Nephron progenitor cell (in vitro differentiated cells): Measurements from ENCODE around the gene B9D2.

Experiments
- DNase-seq: peaks from one replicate; pipeline ENCODE4 v3.0.0; 2021
- H3K27ac Mint-ChIP-seq: 2 replicates; pipeline ENCODE4 v1.8.0; 2021; ENCODE audit warnings: mild to moderate bottlenecking, moderate library complexity, mixed read lengths
- H3K27me3 Mint-ChIP-seq: 2 replicates; pipeline ENCODE4 v1.8.0; 2021; ENCODE audit warnings: mild to moderate bottlenecking, low read depth, mixed read lengths; ENCODE audit not compliant: poor library complexity
- H3K36me3 Mint-ChIP-seq: 2 replicates; pipeline ENCODE4 v1.8.0; 2021; ENCODE audit warnings: low read depth, mixed read lengths
- H3K4me1 Mint-ChIP-seq: 2 replicates; pipeline ENCODE4 v1.8.0; 2021; ENCODE audit warnings: mixed read lengths
- H3K4me3 Mint-ChIP-seq: 2 replicates; pipeline ENCODE4 v1.8.0; 2021; ENCODE audit warnings: mild to moderate bottlenecking, moderate library complexity, mixed read lengths
- H3K9me3 Mint-ChIP-seq: 2 replicates; pipeline ENCODE4 v1.8.0; 2021; ENCODE audit warnings: mild to moderate bottlenecking, moderate library complexity, mixed read lengths
- TF ChIP-seq, protein P1 (sequence below): fragments of 200-600 bp; sonication (generic); IDR thresholded peaks from 2 replicates; pipeline ENCODE4 v1.5.0; 2021; ENCODE audit warnings: antibody characterized with exemption

B9D2 gene

DNA sequence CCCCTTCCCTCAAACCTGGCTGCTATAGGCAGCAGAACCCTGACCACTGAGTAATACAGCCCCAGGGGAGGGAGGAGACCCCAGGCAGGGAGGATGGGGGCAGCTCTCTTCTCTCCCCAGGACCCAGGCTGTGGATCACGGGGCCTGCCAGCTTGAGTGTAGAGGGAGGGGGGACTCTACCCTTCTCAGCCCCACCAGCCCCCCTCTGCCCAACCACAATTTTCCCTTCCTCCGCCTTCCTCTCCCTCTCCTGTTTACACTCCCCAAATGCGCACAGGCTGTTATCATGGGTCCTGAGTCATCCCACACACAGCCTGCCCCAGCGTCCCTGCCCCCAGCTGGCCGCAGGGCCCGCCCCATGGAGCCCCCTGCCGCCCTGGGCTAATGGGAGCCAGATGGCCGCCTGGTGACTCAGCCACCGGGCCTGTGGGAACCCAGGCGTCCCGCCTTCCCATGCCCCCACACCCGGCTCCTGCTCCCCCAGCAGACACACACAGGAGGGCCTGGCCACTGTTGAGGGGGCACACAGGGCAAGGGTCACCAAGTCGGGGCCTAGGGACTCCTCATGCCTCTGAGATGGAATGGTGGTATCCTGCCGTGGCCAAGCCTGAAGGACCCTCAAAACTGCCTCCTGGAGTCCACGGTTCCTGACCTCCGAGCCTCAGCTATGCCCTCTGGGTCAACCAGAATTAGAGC, 40.4 kb downstream of the B9D2 start:
- H3K27ac Mint-ChIP-seq = peak overlapping the region; percentile 99
- no peaks in the 10 kb centered on the region for H3K9me3 Mint-ChIP-seq
- H3K4me1 Mint-ChIP-seq = peaks cover 86% of the 10 kb centered on the region
- H3K36me3 Mint-ChIP-seq = peaks cover 5% of the 10 kb centered on the region
- H3K27me3 Mint-ChIP-seq = no peaks in the 10 kb centered on the region
- H3K4me3 Mint-ChIP-seq = peak overlapping the region; percentile 53
- DNase-seq = peak; percentile 69
- TF ChIP-seq, protein P1, sequence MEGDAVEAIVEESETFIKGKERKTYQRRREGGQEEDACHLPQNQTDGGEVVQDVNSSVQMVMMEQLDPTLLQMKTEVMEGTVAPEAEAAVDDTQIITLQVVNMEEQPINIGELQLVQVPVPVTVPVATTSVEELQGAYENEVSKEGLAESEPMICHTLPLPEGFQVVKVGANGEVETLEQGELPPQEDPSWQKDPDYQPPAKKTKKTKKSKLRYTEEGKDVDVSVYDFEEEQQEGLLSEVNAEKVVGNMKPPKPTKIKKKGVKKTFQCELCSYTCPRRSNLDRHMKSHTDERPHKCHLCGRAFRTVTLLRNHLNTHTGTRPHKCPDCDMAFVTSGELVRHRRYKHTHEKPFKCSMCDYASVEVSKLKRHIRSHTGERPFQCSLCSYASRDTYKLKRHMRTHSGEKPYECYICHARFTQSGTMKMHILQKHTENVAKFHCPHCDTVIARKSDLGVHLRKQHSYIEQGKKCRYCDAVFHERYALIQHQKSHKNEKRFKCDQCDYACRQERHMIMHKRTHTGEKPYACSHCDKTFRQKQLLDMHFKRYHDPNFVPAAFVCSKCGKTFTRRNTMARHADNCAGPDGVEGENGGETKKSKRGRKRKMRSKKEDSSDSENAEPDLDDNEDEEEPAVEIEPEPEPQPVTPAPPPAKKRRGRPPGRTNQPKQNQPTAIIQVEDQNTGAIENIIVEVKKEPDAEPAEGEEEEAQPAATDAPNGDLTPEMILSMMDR = no peak

DNA sequence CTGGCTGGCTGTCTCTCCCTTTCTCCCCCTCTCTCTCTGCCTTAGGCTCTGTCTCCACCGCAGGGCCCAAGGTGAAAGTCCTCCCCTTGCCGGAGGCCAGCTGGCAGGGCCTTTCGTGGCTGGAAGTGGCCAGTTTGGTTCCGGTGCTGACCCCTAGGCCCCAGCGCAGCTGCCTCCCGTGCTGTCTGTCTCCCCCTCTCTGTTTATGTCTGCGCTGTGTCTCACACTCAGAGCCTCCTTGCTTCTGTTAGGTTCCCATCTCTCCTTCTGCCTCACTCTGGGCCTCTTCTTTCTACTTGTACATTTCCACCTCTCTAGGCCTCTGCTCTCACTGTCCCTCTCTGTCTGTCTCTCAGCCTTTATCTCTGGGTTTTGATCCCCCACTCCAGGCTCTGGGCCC, 40.9 kb downstream of the B9D2 start:
- Mint-ChIP-seq H3K4me3 (peak overlapping the region; percentile 53), H3K4me1 (peaks cover 80% of the 10 kb centered on the region), H3K27me3 (no peaks in the 10 kb centered on the region), H3K36me3 (peaks cover 6% of the 10 kb centered on the region), H3K27ac (peak overlapping the region; percentile 99), H3K9me3 (no peaks in the 10 kb centered on the region)
- peak; percentile 24 for DNase-seq
- TF ChIP-seq, protein P1 = no peak

DNA sequence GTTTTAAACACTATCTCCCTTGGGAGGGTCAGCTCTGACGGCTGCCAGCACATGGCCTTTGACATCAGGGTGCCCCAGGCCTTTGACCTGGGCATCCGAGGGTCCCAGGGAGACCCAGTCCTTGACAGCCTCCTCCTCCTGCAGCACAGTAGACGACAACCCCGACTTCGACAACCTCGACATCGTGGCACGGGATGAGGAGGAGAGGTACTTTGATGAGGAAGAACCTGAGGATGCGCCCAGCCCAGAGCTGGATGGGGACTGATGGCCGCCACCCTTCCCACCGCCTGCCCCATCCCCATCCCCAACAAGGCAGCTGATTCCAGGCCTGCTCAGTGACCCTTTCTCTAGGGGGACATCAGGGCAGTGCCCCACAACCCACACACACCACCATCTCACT, 41.5 kb downstream of the B9D2 start:
- peaks cover 12% of the 10 kb centered on the region for H3K36me3 Mint-ChIP-seq
- TF ChIP-seq, protein P1 = no peak
- no peaks in the 10 kb centered on the region for H3K9me3 Mint-ChIP-seq
- DNase-seq = no peak
- peaks cover 77% of the 10 kb centered on the region for H3K4me1 Mint-ChIP-seq
- peak overlapping the region; percentile 53 for H3K4me3 Mint-ChIP-seq
- H3K27ac Mint-ChIP-seq = peak overlapping the region; percentile 99
- no peaks in the 10 kb centered on the region for H3K27me3 Mint-ChIP-seq

DNA sequence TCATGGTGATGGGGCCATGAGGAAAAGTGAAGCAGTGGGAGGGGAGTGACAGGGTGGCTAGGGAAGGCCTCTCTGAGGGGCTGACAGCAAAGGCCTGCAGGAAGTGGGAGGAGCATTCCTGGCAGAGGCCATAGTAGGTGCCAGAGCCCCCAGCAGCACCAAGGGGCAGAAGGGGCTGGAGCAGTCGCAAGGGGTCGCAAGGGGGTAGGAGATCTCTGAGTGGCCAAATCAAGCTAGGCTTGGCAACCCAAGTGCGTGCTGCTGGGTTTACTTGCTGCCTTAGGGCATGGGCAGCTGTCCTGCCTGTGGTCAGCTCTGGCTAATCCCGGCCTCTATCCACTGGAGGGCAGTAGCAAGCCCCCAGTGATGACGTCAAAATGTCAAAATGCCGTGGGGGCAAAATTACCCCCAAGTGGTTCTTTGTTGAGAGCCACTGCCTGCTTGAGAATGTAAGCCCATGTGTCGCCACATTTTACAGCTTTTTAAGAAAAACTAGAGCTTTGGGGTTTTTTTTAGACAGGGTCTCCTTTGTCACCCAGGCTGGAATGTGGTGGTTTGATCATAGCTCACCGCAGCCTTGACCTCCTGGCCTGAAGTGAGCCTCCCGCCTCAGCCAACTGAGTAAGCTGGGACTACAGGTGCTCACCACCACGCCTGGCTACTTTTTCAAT, 42.2 kb downstream of the B9D2 start:
- H3K27me3 Mint-ChIP-seq = no peaks in the 10 kb centered on the region
- peak; percentile 62 for DNase-seq
- peaks cover 70% of the 10 kb centered on the region for H3K4me1 Mint-ChIP-seq
- H3K27ac Mint-ChIP-seq = peak overlapping the region; percentile 99
- no peaks in the 10 kb centered on the region for H3K9me3 Mint-ChIP-seq
- TF ChIP-seq, protein P1 = peak; percentile 66
- H3K36me3 Mint-ChIP-seq = peaks cover 19% of the 10 kb centered on the region
- no peak overlapping the region for H3K4me3 Mint-ChIP-seq

DNA sequence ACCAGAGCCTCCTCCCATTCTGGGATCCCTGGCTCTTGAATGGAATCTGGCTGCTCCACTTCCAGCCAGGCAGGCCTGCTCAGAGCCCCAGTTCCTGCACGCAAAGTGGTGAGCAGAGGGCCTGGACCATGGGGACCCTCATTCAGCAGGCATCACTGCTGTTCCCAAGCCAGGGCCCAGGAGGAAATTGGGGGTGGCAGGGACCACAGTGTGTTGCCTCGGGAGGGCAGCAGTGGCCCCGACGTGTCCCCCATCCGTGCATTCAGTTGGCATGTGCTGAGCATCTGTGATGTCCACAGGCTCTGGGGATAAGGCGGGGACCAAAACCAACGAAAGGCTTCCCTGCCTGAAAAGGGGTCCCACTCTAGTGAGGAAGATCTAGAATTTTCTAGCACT, 42.7 kb downstream of the B9D2 start:
- Mint-ChIP-seq H3K9me3 (no peaks in the 10 kb centered on the region), H3K4me1 (peaks cover 65% of the 10 kb centered on the region), H3K4me3 (no peak overlapping the region), H3K27me3 (no peaks in the 10 kb centered on the region), H3K27ac (peak overlapping the region; percentile 64), H3K36me3 (peaks cover 25% of the 10 kb centered on the region)
- DNase-seq = no peak
- TF ChIP-seq, protein P1 = no peak
